ENCODE results near the gene MFSD12. TPM values are rescaled to one million over a fixed set of nuclear protein-coding genes. Genes with fewer than 3 reads are reported as not detected.

The MFSD12 gene
- total and polyA plus RNA-seq, 2 of the 8 experiments (the other 6 are each of a cell fraction or from before 2014, with no cell fraction given), result 59.6 to 71.3 TPM

DNA sequence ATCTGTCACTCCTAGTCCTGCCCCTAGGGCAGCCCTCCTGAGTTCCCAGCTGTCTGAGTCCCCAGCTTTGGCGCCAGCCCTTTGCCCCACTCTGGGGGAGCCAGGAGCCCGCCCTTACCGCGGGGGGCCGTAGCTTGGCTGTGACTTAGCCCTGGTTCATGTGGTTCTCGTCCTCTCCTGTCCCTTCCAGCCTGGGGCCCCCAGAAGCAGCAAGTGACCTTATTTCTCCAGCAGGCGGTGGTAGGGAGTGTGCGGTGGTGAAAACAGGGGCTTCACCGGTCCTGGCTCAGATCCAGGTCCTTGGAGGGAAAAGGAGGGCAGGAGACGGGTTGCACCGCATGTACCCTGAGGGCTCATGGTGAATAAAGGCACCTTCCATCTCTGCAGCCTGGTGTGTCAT lies 35.8 kb upstream of the MFSD12 start (continued):
- no peak for TF ChIP-seq KDM4A (IDR thresholded peaks at IDR 0.05; ENCODE audit: low read depth, low read length, severe bottlenecking)
- no peak for TF ChIP-seq CHD2 (IDR thresholded peaks at IDR 0.05; ENCODE audit: low read length)
- TF ChIP-seq SRF (IDR thresholded peaks at IDR 0.05; ENCODE audit: low read depth, low read length), result no peak
- TF ChIP-seq FOSL1 (IDR thresholded peaks at IDR 0.05; ENCODE audit: insufficient read depth, low read depth, low read length), result no peak
- TF ChIP-seq HDAC2 (IDR thresholded peaks at IDR 0.05; ENCODE audit: borderline replicate concordance in 1 of 2, low read depth in 2 of 2, low read length in 2 of 2), result no peak
- TF ChIP-seq SIN3A (conservative IDR thresholded peaks at IDR 0.05 in 1 of 2, IDR thresholded peaks at IDR 0.05 in 1 of 2; ENCODE audit: low read depth in 1 of 2, low read length in 2 of 2), result no peak
- no peak for TF ChIP-seq SIRT6 (IDR thresholded peaks at IDR 0.05; ENCODE audit: low read length)
- TF ChIP-seq SP4 (IDR thresholded peaks at IDR 0.05; ENCODE audit: low read length), result no peak
- TF ChIP-seq TAF7 (optimal IDR thresholded peaks at IDR 0.05; ENCODE audit: borderline replicate concordance, low read depth, low read length), result no peak
- TF ChIP-seq, protein P1, sequence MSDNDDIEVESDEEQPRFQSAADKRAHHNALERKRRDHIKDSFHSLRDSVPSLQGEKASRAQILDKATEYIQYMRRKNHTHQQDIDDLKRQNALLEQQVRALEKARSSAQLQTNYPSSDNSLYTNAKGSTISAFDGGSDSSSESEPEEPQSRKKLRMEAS (IDR thresholded peaks at IDR 0.05), result peak; percentile 32; the same call in 1 of the 2 replicates
- no peak for TF ChIP-seq BRCA1 (IDR thresholded peaks at IDR 0.05; ENCODE audit: low read depth, low read length)

Measured in H1 (cell line).